ENCODE measurements around the gene PPP1R26.
"Not testable (repeated sequence)": the region's sequence is repeated elsewhere in the genome, so short reads cannot be mapped to it uniquely, and the experiment has no call there.

The PPP1R26 gene

DNA sequence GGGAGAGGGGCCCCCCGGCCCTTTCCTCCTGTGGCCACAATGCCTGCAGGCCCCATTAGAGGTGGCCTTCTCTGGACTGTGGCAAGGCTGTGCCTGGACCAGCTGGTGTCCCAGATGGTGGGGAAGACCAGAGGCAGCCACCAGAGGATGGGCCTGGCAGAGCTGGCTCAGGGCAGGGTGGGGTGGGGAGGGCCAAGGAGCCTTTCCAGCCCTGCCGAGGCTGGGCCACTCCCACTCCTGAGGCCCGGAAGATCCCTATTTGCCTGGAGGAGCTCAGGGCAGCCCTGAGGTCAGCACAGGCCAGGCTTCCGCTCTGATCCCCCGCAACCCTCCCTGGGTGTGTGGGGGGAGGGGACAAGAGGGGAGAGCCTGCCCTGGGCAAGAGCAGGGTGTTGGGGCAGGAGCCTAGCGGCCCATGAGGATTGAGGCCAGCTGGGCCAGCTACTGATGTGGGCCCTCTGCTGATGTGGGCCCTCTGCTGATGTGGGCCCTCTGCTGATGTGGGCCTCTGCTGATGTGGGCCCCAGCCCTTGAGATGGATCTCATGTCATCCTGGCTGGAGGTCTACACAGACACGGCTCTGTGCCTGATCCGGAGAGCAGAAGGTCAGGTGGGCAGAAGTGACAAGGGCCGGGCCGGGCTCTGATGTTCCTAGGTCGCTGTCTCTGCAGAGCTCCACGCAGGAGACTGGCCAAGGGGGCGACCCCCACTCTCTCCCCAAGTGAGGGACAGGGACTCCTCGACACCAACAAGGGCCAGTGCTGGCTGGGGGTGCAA is 26.9 kb downstream of the PPP1R26 start:
- no peak for DNase-seq

DNA sequence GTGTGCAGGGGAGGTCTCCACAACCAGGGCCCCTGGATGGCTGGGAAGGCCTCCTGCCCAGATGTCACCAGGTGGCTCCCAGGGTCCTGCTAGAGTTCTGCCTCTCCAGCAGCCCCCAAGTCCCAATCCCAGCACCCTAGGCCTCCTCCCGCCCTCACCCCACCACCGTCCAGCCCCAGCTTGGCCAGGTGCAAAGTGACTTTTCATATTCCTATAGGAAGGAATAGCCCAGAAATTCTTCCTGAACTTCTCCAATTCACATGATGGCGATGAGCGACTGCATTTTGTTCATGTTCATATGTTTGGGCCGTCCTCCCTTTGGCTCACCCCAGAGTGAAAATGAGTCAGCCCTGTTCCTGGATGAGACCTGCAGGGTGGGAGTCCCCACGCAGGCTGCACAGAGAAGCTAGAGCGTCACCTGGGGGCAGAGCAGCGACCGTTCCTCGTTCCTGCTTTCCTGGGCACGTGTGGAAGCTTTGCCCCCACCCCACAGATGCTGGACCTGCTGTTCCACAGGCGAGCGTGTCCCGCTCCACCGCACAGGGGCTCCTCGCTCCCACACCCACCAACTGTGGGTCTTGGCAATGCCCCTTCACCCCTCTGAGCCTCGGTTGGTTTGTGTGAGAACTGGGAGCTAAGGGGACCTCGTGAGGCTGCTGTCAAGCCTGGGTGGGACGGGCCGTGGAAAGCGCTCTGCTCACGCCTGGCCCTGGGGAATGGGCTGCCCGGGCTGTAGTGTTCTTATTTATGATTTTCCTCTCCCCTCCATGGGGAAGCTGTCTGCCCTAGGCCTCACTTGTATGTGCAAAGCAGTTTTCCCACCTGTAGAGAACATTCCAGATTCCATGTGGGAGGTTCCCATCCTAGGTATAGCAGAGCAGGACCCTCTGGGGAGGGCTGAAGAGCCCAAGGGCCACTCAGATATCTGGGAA is 27.8 kb downstream of the PPP1R26 start:
- no peak for DNase-seq

DNA sequence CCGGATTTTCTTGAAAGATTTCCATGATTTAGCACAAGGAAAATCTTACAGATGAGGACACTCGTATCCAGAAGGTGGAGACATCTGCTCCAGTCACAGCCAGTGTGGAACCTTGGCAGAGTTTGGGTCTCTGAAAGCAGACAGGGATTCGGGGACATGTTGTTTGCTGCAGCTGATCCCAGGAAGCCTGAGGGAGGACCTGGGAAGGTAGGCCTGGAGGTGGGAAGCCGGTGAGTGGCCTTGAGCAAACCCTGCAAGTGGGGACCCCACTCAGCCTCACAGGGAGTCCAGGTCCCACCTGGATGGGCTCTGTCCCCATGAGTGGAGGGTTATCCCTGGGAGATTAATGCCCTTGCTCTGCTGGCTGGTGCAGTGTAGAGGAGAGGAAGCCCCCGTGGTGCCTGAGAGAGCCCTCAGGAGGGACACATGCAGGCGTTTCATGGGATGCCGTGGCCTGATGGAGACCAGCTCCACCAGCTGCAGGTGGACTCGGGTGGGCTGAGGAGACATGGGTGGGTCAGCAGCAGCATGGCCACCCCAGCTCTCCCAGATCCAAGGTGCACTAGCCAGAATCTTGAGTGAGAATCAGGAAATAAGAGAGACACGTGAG is 28.7 kb downstream of the PPP1R26 start:
- no peak for DNase-seq

DNA sequence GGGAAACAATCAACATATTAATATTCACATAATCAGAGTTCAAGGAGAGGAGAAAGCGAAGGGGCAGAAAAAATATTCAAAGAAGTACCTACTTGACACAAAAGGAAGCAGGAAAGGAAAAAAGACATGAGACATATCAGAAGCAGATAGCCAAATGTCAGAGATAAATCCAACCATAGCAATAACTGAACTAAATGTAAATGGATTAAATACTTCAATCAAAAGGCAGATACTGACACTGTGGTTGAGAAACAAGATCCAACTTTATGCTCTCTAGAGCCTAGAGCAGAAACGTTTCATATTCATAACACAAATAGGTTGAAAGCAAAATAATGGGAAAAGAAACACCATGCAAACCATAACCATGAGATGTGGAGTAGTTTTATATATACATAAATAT is 29.9 kb downstream of the PPP1R26 start:
- DNase-seq, result no peak

DNA sequence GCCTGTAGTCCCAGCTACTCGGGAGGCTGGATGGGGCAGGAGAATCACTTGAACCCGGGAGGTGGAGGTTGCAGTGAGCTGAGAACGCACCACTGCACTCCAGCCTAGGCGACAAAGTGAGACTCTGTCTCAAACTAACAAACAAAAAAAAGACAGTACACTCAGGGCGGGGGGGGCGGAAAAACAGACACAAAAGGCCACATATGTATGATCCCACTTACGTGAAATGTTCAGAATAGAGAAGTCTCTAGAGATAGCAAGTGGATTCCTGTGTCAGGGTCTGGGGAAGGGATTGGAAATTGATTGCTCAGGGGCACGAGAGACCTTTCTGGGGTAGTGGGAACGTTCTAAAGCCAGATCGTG is 32.6 kb downstream of the PPP1R26 start:
- DNase-seq, result no peak

DNA sequence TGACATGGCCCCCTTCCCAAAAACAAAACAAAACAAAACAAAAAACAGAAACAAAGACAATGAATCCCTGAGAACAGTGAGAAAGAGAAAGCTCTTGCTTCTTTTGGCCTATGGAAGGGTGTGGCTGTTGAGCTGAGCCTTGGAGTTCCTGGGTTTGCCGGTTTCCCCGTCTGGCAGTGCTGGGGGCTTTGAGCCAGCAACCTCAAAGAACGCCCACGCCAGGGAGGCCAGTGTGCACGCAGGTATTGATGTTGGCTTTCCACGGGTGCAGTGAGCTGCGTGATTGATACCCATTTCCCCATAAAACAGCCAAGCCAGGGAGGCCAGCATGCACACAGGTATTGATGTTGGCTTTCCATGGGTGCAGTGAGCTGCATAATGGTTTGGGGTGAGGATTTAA is 33.3 kb downstream of the PPP1R26 start:
- DNase-seq, result no peak

DNA sequence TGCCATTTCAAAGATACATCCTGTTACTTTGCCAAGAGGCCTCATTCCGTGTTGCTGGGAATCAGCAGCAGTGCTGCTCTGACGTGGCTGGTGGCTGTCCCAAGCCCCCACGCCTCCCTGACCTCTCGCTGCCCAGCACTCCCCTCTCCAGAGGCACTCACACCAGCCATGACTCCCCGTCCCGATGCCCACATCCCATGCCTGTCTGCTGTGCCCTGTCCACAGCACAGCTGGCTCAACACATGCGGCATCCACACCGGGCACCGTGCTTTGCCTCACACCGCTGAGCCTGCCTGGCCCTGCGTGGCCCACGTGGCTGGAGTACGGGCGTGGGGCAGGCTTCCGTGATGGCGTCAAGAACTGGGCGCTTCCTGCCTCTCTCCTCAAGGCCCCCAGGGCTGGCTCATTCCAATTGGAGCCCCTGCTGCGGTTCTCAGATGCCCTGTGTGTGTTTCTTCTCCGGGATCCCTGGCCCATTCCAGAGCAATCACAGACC is 33.8 kb downstream of the PPP1R26 start:
- no peak for DNase-seq

DNA sequence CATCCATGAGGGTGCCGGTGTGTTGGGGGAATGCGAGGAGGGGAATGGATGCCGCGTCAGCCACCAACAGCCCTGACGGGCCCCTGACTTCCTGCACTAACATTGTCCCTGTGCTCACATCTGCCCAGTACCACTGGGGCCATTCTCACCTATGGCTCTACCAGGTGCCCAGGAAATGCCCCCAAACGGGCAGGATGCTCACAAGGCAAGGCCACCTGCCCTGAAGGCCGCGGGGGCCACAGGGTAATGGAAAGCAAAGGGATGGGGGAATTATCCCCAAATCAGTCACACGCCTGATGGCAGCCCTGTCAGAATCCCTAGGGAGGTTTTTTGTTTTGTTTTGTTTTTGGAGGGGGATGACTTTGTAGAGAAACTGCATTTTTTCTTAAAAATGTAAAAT is 34.3 kb downstream of the PPP1R26 start:
- DNase-seq, result not testable (repeated sequence)

DNA sequence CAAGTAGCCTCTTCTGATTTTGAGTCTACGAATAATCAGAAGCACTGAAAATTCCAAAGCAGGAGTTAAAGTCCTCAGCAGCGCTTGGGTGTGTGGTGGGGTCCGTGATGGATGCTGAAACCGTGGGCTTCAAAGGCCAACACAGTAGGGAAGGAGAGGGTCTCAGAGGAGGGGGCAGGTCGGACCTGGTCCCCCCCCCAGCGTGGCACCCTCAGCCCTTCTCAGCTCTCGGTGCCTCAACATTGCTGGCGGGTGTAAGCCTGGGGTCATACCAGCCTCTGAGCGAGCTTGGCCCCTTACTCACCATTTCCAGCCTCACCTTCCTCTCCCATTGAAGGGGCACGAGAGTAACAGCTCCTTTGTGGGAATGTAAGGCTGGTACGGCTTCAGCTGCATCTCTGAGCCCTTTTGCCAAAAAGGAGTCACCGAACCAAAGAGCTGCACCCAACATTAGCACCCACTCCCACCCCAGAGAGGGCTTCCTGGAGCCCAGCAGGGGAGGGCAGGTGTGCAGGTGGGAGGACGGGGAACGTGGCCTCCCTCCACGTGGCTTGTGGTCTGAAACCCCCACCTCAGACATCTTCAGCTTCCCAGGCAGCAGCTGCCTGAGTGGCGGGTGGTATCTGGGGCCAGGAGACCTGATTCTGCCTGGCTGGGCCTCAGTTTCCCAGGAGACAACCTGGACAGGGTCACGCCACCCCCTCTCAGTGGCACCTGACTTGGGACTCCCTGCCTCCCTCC is 34.9 kb downstream of the PPP1R26 start:
- DNase-seq, result no peak

DNA sequence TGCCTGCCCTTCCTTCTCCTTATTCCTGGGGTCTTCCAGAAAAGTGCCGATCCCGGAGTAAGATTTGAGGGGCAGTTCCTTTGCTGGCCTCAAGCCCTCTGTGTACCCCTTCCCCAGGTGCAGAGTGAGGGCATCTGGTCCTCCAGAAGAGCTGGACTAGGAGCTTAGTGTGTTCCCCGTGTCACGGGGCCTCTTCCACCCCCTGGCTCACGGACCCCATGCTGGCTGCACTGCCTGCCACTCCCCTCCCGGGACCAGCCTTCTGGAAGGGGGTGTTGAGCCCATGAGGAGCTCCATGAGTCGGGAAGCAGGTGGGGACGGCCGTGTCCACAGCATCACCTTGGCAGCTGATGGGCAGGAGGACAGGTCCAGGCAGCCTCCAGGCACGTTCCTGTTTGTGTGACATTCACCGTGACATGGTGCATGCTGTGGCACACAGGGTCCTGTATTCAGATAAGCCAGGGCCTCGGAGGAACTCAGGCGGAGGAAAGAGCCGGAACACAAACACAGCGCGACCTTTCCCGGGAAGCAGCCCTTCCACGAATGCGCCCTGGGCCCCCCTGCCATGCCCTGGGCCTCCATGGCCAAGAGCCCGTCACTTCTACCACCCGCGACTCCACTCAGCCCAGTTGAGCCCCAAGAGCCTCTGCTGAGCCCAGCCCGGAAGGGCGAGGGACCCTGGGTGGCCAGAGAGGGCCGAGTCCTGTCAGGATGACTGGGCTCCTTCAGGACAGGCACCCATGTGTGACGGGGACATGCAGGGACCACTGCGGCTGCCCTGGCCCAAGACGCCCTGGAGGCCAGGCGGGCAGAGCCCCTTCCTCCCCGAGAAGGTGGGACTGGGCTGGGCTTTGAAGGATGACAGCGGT is 35.7 kb downstream of the PPP1R26 start:
- DNase-seq, result no peak

DNA sequence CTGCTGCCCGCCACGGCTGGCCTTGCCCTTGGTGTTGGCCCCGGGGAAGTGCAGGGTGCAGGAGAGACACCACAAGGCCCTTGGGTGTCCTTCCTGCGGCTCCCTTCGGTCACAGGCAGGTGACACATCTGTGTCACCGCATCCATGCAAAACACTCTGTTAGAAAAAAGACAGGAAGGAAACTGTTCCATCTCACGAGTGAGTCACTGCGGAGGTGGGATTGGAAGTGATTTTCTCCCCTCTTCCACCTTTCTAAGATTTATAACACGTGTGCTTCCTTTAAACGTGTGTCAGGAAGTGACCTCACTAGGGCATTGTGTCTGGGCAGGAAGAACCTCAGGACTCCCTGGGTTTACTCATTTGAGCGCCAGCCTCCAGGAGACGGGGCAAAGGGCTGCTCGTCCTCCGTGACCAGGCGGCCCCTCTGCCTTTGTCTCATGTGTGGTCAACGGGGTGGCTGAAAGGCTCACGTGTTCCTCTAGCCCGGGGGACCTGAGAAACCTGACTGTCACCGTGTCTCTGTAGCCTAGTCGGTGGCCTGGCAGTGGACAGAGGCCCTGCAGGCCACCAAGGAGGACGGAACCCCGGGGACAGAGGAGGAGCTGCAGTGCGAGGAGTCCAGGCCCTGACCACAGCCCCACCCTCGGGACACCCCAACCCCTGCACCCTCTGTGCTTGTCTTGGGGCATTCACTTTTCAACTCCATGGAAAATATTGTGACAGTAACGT is 36.7 kb downstream of the PPP1R26 start:
- no peak for DNase-seq

DNA sequence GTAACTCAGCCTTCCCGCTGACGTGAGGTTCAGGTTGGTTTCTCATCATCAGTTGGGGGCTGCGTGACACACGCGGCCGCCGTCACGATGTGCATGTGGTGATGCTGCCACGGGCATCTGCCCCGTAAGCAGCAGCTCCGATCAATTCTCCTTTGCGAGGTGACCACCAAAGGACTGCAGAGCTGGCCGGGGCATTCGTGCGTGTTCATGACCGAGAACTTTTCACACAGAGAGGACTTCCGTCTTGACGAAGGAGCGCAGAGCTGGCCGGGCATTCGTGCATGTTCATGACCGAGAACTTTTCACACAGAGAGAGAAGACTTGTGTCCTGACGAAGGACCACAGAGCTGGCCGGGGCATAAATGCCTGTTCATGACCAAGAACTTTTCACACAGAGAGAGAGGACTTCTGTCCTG is 37.8 kb downstream of the PPP1R26 start:
- DNase-seq, result no peak

DNA sequence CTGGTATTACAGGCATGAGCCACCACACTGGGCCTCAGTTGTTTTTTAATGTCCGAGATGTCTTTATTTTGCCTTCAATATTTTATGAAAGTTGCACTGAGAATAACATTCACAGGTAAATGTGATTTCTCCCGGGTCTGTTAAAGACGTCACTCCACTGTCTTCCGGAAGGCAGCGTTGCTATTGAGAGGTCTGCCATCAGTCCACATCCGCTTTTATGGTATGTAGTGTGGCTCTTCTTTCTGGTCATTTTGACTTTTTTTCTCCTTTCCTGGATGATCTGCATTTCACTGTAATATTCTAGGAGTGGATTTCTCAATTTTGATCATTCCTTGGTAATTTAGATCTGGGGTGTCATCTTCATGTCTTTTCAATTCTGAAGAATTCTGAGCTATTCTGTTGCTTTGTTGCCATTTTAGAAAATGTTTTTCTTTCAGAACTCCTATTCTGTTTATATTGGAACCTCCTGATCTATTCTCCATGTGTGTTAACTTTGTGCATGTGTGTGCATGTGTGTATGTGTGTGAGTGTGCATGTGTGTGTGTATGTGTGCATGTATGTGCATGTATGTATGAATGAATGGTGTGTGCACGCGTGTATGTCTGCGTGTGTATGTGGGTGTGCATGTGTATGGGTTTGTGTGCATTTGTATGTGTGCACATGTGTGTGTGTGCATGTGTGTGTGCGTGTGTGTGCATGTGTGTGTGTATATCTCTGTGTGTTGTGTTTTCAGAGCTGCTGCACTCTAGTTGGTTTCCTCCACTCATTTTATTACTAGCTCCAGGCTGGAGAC is 39.8 kb downstream of the PPP1R26 start:
- no peak for DNase-seq

DNA sequence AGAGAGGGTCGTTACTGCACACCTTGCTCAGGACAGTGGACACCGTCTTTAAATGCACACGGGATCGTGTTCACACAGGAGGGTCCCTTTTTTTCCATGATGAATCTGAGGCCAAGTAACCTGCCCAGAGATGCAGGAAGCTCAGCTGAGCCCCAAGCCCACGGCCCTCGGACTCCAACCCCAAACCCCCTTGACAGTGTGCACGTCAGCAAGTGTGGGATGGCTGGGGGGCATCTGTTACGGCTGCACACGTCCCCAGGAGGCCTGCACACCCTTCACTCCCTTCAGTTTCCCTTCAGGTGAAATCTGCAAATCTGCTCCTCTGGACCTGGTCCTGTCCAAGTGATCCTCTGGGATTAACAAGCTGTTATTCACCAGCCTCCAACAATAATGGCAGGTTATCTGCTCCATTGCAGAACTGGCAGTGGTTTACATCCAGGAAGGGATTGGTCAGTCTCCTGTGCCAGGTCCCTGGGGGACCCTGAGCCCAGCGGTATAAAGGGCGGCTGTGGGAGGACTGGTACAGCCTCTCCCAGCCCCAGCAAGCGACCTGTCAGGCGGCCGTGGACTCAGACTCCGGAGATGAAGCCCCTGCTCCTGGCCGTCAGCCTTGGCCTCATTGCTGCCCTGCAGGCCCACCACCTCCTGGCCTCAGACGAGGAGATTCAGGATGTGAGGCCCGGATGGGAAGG is 41.5 kb downstream of the PPP1R26 start, which contains the start of gene LCN1:
Gene LCN1, plus strand, starts transcription at position 525 of the 692 bp plus-strand sequence. Its CDS starts 58 bp downstream, at position 583.
- DNase-seq, result no peak

DNA sequence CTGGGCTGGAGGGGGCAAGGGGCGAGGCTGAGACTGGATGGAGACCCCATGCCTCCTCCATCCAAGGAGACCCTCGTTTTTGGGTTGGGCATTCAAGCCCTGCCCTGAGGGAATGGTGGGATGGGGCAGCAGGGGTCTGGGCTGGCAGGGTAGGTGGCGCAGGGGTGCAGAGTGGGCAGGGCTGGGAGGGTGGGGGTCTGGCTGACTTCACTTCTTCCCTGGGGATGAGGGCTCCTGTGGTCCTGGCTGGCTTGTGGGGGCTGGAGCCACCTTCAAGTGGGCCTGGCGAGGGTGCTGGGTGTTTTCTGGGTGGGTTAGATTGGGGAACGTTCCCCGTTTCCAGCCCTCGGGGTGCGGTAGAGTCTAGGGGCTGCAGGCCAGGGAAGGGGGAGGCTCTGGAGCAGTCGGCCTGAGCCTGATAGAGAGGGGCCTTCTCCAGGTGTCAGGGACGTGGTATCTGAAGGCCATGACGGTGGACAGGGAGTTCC is 42.1 kb downstream of the PPP1R26 start:
- DNase-seq, result no peak

DNA sequence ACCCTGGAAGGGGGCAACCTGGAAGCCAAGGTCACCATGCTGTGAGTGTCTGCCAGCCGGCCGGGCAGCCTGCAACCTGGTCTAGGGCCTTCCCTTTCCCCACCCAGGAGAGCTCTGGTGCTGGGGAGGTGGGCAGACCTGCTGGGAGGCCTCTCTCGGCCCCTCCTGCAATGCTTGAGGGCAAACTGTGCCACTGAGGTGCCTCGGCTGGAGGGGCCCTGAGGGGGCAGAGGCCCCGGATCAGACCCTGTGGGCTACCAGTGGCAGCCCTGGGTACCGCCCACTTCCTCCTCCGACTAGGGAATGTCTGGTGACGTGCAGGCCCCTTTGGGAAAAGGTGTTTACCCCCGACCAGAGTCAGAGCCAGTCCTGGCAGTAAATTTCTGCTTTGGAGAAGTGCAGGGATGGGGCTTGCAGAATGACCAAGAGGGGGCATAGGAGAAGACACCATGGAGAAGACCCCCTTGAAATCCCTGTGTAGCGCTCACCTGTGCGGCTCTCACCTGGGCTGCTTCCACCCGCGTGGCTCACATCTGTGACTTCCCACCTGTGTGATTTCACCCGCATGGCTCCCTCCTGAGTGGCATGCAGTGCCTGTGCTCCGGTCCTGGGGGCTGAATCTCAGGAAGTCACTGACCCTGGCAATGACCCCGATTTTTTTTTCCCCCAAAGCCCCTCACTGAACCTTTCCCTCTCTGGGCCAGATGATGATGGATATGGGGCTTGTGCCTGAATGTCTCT is 42.7 kb downstream of the PPP1R26 start:
- DNase-seq, result no peak

DNA sequence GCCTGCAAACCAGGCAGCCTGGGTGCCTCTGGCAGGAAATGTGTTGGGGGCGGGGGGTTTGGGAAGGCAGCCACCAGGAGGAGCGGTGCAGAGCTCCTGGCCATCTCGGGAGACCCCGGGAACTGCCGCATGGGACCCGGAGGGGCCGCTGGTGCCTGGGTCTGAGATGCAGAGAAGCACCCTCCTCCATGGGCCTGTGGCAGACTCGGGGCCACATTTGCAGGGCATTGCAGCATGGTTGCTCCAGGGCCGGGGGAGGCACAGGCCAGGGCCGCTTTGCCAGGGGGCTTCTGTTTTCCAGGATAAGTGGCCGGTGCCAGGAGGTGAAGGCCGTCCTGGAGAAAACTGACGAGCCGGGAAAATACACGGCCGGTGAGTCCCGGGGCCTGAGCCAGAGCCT is 43.3 kb downstream of the PPP1R26 start:
- DNase-seq, result no peak

DNA sequence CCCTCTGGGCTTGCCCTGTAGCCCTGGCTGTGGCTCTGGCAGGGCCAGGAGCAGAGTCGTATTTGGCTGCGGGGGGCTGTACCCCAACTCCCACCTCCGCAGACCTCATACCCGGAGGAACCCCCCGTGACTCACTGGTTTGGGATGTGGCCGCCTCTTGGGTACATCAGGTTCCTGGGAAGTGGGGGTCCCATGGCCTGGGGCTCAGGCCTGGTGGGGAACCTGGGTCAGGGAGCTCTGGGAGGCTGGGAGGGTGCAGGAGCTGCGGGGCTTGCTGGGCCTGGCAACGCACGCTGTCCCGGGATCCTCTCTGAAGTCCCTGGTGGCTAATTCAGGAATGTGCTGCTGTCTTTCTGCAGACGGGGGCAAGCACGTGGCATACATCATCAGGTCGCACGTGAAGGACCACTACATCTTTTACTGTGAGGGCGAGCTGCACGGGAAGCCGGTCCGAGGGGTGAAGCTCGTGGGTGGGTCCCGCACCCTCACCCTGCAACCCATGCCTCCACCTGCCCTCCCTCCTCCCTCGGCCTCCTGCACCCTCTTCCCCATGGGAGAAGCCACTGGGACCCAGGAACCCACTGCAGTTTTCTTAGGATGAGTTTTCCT is 44.0 kb downstream of the PPP1R26 start:
- DNase-seq, result no peak

Data from NCI-H2171 treated with DMSO at 0.1 percent for 48 hours (cell line).